Uterus (tissue), 4 donors: ENCODE data around the gene CPSF3. TPM values are rescaled to one million over a fixed set of nuclear protein-coding genes. Genes with fewer than 3 reads are reported as not detected.

ENCODE experiments used
- DNase-seq, 2 donors: peaks; one replicate each; pipeline ENCODE4 v3.0.0-alpha.2; 2019 to 2020
- H3K27ac ChIP-seq, 2 donors: fragments of 200-600 bp; sonication (generic); 1 replicate in 1 of 2; 2 replicates in 1 of 2; pipeline ENCODE4 v1.5.1; 2016 to 2018
- H3K27me3 ChIP-seq, 2 donors: fragments of 200-600 bp; sonication (generic); one replicate each; pipeline ENCODE4 v1.5.1; 2018 to 2019; ENCODE audit warnings: control low read depth in 1 of 2
- H3K36me3 ChIP-seq, 2 donors: fragments of 200-600 bp; sonication (generic); one replicate each; pipeline ENCODE4 v1.5.1; 2019; ENCODE audit warnings: control low read depth in 1 of 2
- H3K4me1 ChIP-seq, 2 donors: fragments of 200-600 bp; sonication (generic); one replicate each; pipeline ENCODE4 v1.5.1; 2018 to 2019; ENCODE audit warnings: control low read depth in 1 of 2
- H3K4me3 ChIP-seq, 2 donors: fragments of 200-600 bp; sonication (generic); 1 replicate in 1 of 2; 2 replicates in 1 of 2; pipeline ENCODE4 v1.5.1; 2018 to 2019; ENCODE audit warnings: mild to moderate bottlenecking in 1 of 2
- H3K9me3 ChIP-seq, 2 donors: fragments of 200-600 bp; sonication (generic); one replicate each; pipeline ENCODE4 v1.5.1; 2019; ENCODE audit warnings: control low read depth in 1 of 2
- POLR2A ChIP-seq, 2 donors: fragments of 450-650 bp; IDR thresholded peaks; one replicate each; pipeline ENCODE4 v1.6.1; 2016; ENCODE audit warnings: antibody characterized with exemption in 2 of 2, mild to moderate bottlenecking in 1 of 2, moderate library complexity in 1 of 2
- intact Hi-C: fragments of 100-400 bp; cut with DNase I; formaldehyde crosslinking; loops from one replicate; pipeline ENCODE4 v1.15.1; 2023; ENCODE audit warnings: low total_unique reads
- total RNA-seq, 4 donors: library from RNA; depleted of rRNA in 3 of 4; stranded (reverse); fragments of >200 nt in 3 of 4; gene quantifications; one replicate each; pipeline versions ENCODE4 v1.1.0 to v1.2.4, GENCODE V29; 2014 to 2023
- TF ChIP-seq, protein P1 (sequence below), 4 experiments: fragments of 200-600 bp in 2 of 4; fragments of 450-650 bp in 2 of 4; sonication (generic) in 2 of 4; IDR thresholded peaks; one replicate each; pipeline ENCODE4 v1.5.1; 2016 to 2019; ENCODE audit warnings: antibody characterized with exemption in 4 of 4, mild to moderate bottlenecking in 2 of 4, moderate library complexity in 1 of 4
- donor health status: DM: yes; HTN: yes; CAD: no.

The CPSF3 gene
- total RNA-seq, 4 donors from 2014 or later: 7.2 to 45.2 (median 30.3) TPM

DNA sequence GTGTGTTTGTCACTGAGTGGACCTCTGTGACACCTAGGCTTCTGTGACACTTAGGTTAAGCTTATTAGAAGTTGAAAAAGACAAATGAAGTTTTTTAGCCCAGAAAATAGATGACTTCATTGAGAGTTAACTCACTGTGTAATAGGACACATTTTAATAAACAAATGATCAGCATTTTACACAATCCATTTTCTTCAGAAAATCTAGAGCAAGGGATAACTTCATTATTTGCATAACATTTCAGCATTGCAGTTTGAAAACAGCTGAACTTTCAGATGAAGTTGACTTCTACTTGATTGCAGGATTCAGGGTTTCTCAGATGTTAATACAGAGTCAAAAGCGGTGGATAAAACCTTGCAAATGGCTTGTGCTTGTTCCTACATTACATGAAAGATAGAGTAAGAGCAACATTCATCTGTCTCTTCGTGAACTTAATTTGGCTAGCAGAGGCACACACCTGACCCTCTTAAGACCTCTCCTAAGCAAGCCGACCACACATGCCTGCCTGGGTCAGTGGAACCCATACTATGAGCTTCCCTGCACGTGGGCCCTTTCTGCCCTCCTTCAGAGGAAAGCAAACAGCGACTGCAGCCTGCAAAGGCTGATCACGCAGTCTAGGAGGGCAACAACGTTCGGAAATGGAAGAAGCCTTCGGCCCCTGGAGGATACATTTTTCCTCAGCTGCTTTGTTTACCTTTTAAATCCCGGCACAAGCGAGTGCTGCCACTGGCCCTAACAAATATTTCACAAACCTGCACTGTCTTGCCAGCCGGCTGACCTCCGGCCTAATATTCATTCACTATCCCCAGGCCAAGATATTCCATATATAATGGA, 16.7 kb upstream of the CPSF3 start:
- Histone ChIP-seq H3K4me1 (no peaks in the 10 kb centered on the region), H3K4me3 (no peak overlapping the region), H3K27ac (no peak overlapping the region), H3K27me3 (no peaks in the 10 kb centered on the region), H3K9me3 (no peaks in the 10 kb centered on the region), H3K36me3 (no peaks in the 10 kb centered on the region)
- TF ChIP-seq, protein P1, sequence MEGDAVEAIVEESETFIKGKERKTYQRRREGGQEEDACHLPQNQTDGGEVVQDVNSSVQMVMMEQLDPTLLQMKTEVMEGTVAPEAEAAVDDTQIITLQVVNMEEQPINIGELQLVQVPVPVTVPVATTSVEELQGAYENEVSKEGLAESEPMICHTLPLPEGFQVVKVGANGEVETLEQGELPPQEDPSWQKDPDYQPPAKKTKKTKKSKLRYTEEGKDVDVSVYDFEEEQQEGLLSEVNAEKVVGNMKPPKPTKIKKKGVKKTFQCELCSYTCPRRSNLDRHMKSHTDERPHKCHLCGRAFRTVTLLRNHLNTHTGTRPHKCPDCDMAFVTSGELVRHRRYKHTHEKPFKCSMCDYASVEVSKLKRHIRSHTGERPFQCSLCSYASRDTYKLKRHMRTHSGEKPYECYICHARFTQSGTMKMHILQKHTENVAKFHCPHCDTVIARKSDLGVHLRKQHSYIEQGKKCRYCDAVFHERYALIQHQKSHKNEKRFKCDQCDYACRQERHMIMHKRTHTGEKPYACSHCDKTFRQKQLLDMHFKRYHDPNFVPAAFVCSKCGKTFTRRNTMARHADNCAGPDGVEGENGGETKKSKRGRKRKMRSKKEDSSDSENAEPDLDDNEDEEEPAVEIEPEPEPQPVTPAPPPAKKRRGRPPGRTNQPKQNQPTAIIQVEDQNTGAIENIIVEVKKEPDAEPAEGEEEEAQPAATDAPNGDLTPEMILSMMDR (IDR thresholded peaks at IDR 0.05): no peak
- no peak for TF ChIP-seq POLR2A (IDR thresholded peaks at IDR 0.05)
- peak in 1 of 2 donors; percentile 4 for DNase-seq
- intact Hi-C loops: no loop called here

DNA sequence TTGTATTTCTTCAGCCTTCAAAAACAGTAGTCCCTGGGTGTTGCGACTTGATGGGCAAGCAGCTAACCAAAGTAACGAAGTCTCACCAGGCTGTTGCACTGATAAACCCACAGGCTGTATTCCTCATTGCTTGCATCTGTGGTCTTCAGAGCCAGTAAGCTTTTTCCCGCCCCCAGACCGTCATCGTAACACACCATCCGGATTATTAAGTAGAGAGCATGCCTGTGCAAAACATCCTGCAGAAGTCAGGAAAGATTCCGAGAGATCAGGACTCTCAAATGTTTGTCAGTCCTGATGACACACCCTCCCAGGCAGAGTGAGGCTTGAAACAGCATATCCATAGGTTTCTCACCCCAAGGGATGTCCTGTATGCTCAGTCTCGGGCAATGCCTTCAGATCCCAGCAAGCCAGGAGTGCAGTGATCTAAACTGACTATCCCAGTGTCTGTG, 16.1 kb upstream of the CPSF3 start:
- Histone ChIP-seq H3K4me1 (no peaks in the 10 kb centered on the region), H3K27ac (no peak overlapping the region), H3K36me3 (no peaks in the 10 kb centered on the region), H3K27me3 (no peaks in the 10 kb centered on the region), H3K9me3 (no peaks in the 10 kb centered on the region), H3K4me3 (no peak overlapping the region)
- intact Hi-C loops: no loop called here
- DNase-seq: no peak
- TF ChIP-seq, protein P1 (IDR thresholded peaks at IDR 0.05): no peak
- no peak for TF ChIP-seq POLR2A (IDR thresholded peaks at IDR 0.05)

DNA sequence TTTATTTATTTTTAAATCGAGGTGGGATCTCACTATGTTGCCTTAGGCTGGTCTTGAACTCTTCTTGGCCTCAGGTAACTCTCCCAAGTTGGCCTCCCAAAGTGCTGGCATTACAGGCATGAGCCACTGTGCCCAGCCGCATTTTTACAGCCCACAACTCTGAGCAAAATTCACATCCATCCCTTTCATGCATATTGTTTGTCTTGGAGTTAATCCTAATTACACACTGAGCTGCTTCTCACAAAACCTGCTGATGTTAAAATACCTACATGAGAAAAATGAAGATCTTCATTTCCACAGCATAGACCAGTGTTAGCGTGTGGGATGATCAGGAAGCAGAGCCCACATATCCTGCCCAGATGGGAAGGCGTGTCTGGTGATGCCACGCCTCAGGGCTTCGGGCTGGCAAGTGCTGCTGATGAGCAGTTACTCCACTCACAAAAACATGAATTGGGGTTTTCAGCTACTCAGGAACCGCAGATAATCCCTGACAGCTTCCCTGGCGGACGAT, 14.8 kb upstream of the CPSF3 start:
- Histone ChIP-seq H3K27me3 (no peaks in the 10 kb centered on the region), H3K27ac (no peak overlapping the region), H3K4me3 (no peak overlapping the region), H3K36me3 (no peaks in the 10 kb centered on the region), H3K4me1 (no peaks in the 10 kb centered on the region), H3K9me3 (no peaks in the 10 kb centered on the region)
- TF ChIP-seq POLR2A (IDR thresholded peaks at IDR 0.05): no peak
- TF ChIP-seq, protein P1 (IDR thresholded peaks at IDR 0.05): no peak
- intact Hi-C loops: no loop called here
- DNase-seq: no peak

DNA sequence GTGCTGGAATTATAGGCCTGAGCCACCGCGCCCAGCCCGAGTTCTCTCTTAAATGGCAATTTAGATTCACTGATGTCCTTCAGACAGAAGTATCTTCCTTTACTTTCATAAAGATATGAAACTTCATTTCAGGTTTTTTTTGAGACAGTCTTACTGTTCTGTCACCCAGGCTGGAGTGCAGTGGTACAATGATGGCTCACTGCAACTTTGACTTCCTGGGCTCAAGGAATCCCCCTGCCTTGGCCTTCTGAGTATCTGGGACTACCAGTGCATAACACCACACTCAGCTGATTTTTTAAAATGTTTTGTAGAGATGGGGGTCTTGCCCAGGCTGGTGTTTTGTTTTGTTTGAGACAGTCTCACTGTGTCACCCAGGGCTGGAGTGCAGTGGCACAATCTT, 13.3 kb upstream of the CPSF3 start:
- no peak for DNase-seq
- intact Hi-C loops: no loop called here
- no peaks in the 10 kb centered on the region for H3K9me3 ChIP-seq
- H3K4me3 ChIP-seq: no peak overlapping the region
- H3K4me1 ChIP-seq: no peaks in the 10 kb centered on the region
- no peak overlapping the region for H3K27ac ChIP-seq
- TF ChIP-seq, protein P1 (IDR thresholded peaks at IDR 0.05): no peak
- no peak for TF ChIP-seq POLR2A (IDR thresholded peaks at IDR 0.05)
- H3K36me3 ChIP-seq: no peaks in the 10 kb centered on the region
- H3K27me3 ChIP-seq: no peaks in the 10 kb centered on the region

DNA sequence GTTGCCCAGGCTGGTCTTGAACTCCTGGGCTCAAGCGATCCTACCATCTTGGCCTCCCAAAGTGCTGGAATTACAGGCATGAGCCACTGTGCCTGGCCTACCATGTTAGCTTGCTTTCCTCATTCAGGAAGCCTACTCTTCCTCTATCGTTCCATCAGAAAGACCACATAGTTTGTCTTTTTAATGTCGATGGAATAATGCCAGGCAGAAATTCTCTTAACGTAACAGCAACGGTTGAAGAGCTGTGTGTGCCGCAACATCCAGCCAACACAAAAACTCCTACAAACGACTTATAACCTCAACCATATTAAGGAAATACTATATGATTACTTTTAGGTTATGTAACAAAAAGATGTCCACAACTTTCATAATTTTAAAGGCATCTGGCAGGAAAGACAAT, 10.7 kb upstream of the CPSF3 start:
- TF ChIP-seq, protein P1 (IDR thresholded peaks at IDR 0.05): no peak
- no peak for TF ChIP-seq POLR2A (IDR thresholded peaks at IDR 0.05)
- Histone ChIP-seq H3K9me3 (no peaks in the 10 kb centered on the region), H3K36me3 (no peaks in the 10 kb centered on the region), H3K27me3 (no peaks in the 10 kb centered on the region), H3K4me1 (no peaks in the 10 kb centered on the region), H3K4me3 (no peak overlapping the region), H3K27ac (peak overlapping the region in 1 of 2 donors; percentile 55)
- no peak for DNase-seq
- intact Hi-C loops: no loop called here
